GM12878 (cell line): ENCODE results near the gene AZU1. TPM values are rescaled to one million over a fixed set of nuclear protein-coding genes. Genes with fewer than 3 reads are reported as not detected.

Experiments
- ATAC-seq: fragments of 200-7000 bp; cut with Tn5 transposase; 3 replicates; pipeline ENCODE4 v1.9.1; 2020; ENCODE audit warnings: mild to moderate bottlenecking, moderate library complexity
- BruUV-seq: library from RNA; stranded (reverse); fragments of 400-500 nt; replicated peaks from 2 replicates; lab custom pipeline; 2021; lab: Mats Ljungman, UMichigan
- CTCF ChIA-PET: fragments of 300-600 bp; sonication (Branson Sonifier 250); formaldehyde crosslinking; extraction: SDS; loops from one replicate; lab custom pipeline; 2021; ENCODE audit warnings: inconsistent platforms; lab: Yijun Ruan, JAX
- POLR2A ChIA-PET: fragments of 350-600 bp; formaldehyde crosslinking; extraction: SDS; loops from one replicate; lab custom pipeline; 2021; ENCODE audit warnings: inconsistent platforms; lab: Charles Lee
- RAD21 ChIA-PET: fragments of 300-600 bp; sonication (Branson Sonifier 250); formaldehyde crosslinking; loops from one replicate; lab custom pipeline; 2023; ENCODE audit warnings: antibody characterized with exemption; ENCODE audit not compliant: unreplicated experiment; lab: Charles Lee
- SMC1A ChIA-PET: fragments of 300-600 bp; sonication (Branson Sonifier 250); formaldehyde crosslinking; loops from one replicate; lab custom pipeline; 2023; ENCODE audit not compliant: unreplicated experiment, uncharacterized antibody; lab: Charles Lee
- DNase-seq: peaks from one replicate; pipeline ENCODE4 v3.0.0-alpha.2; 2011; ENCODE audit warnings: low read depth, low spot score
- FAIRE-seq: peaks from 3 replicates; lab custom pipeline; 2011; peaks lifted over from hg19 to GRCh38; lab: Jason Lieb, UNC
- H2AFZ ChIP-seq: 2 replicates; pipeline ENCODE4 v1.6.0; 2011; ENCODE audit warnings: low read depth, low read length, control low read depth; ENCODE audit not compliant: control insufficient read depth
- H3K27ac ChIP-seq: 2 replicates; pipeline ENCODE4 v1.5.1; 2011; ENCODE audit warnings: control low read depth; ENCODE audit not compliant: control insufficient read depth, insufficient read depth
- H3K27me3 ChIP-seq, 2 experiments: replicated peaks in 1 of 2; 2 replicates each; pipeline versions ENCODE4 v1.6.0 to v1.6.1; 2011; ENCODE audit warnings: low read length in 1 of 2; ENCODE audit not compliant: control insufficient read depth in 2 of 2, insufficient read depth in 2 of 2
- H3K36me3 ChIP-seq, 2 experiments: 2 replicates each; pipeline ENCODE4 v1.5.1; 2011; ENCODE audit warnings: low read length in 1 of 2; ENCODE audit not compliant: control insufficient read depth in 2 of 2, insufficient read depth in 2 of 2
- H3K4me1 ChIP-seq: 2 replicates; pipeline ENCODE4 v1.6.1; 2011; ENCODE audit warnings: mild to moderate bottlenecking, low read length, moderate library complexity, mixed read lengths; ENCODE audit not compliant: control insufficient read depth, insufficient read depth
- H3K4me2 ChIP-seq: 2 replicates; pipeline ENCODE4 v1.6.0; 2011; ENCODE audit warnings: control low read depth; ENCODE audit not compliant: control insufficient read depth, insufficient read depth
- H3K4me3 ChIP-seq: fragments of 200-600 bp; sonication (generic); 2 replicates; pipeline ENCODE4 v1.5.1; 2016
- H3K79me2 ChIP-seq: 2 replicates; pipeline ENCODE4 v1.6.0; 2011; ENCODE audit warnings: low read length; ENCODE audit not compliant: control insufficient read depth, insufficient read depth
- H3K9ac ChIP-seq: 2 replicates; pipeline ENCODE4 v1.8.0; 2011; ENCODE audit warnings: low read length, control low read depth, mixed read lengths; ENCODE audit not compliant: control insufficient read depth, insufficient read depth
- H3K9me3 ChIP-seq: replicated peaks from 3 replicates; pipeline ENCODE4 v1.5.1; 2011; ENCODE audit warnings: mild to moderate bottlenecking, low read length; ENCODE audit not compliant: control insufficient read depth, insufficient read depth
- H4K20me1 ChIP-seq: 2 replicates; pipeline ENCODE4 v1.6.0; 2011; ENCODE audit not compliant: control insufficient read depth, insufficient read depth
- ATF7 ChIP-seq: fragments of 450-650 bp; IDR thresholded peaks from 2 replicates; pipeline ENCODE4 v1.6.1; 2016; ENCODE audit warnings: low read depth, mild to moderate bottlenecking
- BHLHE40 ChIP-seq, 2 experiments: fragments of 450-650 bp in 1 of 2; IDR thresholded peaks; 2 replicates each; pipeline ENCODE4 v1.6.1; 2011 to 2017; ENCODE audit warnings: low read depth in 2 of 2, borderline replicate concordance in 1 of 2, improper control_type of control experiment in 1 of 2, low read length in 1 of 2, mild to moderate bottlenecking in 1 of 2
- CEBPZ ChIP-seq: fragments of 150-350 bp; IDR thresholded peaks from 2 replicates; pipeline ENCODE4 v1.6.1; 2016; ENCODE audit warnings: low read depth, low read length
- EGR1 ChIP-seq, 2 experiments: IDR thresholded peaks; 1 replicate in 1 of 2; 2 replicates in 1 of 2; pipeline ENCODE4 v1.6.1; 2011 to 2012; ENCODE audit warnings: low read depth in 2 of 2, low read length in 2 of 2, borderline replicate concordance in 1 of 2, mild to moderate bottlenecking in 1 of 2, moderate library complexity in 1 of 2
- IKZF2 ChIP-seq, 2 experiments: fragments of 450-650 bp; IDR thresholded peaks; 2 replicates each; pipeline ENCODE4 v1.6.1; 2017; ENCODE audit warnings: mild to moderate bottlenecking in 2 of 2, moderate library complexity in 2 of 2
- LARP7 ChIP-seq: fragments of 450-650 bp; IDR thresholded peaks from 2 replicates; pipeline ENCODE4 v1.6.1; 2017; ENCODE audit warnings: mild to moderate bottlenecking
- MLLT1 ChIP-seq: fragments of 450-650 bp; IDR thresholded peaks from 2 replicates; pipeline ENCODE4 v1.6.1; 2016; ENCODE audit warnings: mild to moderate bottlenecking
- NR2C1 ChIP-seq: fragments of 450-650 bp; IDR thresholded peaks from 2 replicates; pipeline ENCODE4 v1.6.1; 2017; ENCODE audit warnings: antibody characterized with exemption, mild to moderate bottlenecking, moderate library complexity
- NR2C2 ChIP-seq: IDR thresholded peaks from 2 replicates; pipeline ENCODE4 v1.6.1; 2011; ENCODE audit warnings: borderline replicate concordance, low read depth; ENCODE audit not compliant: control insufficient read depth, insufficient read length
- NR2F1 ChIP-seq: fragments of 450-650 bp; conservative IDR thresholded peaks from 2 replicates; pipeline ENCODE4 v1.6.1; 2017; ENCODE audit warnings: mild to moderate bottlenecking
- NRF1 ChIP-seq: conservative IDR thresholded peaks from 2 replicates; pipeline ENCODE4 v1.6.1; 2011; ENCODE audit warnings: mild to moderate bottlenecking, low read depth, low read length, improper control_type of control experiment
- POLR2A ChIP-seq: IDR thresholded peaks from 2 replicates; pipeline ENCODE4 v1.6.1; 2011; ENCODE audit warnings: low read depth, mild to moderate bottlenecking, low read length
- RAD21 ChIP-seq: IDR thresholded peaks from 2 replicates; pipeline ENCODE4 v1.6.1; 2011; ENCODE audit warnings: mild to moderate bottlenecking, low read depth, low read length, moderate library complexity; ENCODE audit not compliant: insufficient read depth
- RAD51 ChIP-seq: fragments of 450-650 bp; IDR thresholded peaks from 2 replicates; pipeline ENCODE4 v1.6.1; 2016; ENCODE audit warnings: moderate library complexity, mild to moderate bottlenecking, inconsistent platforms
- SIX5 ChIP-seq: IDR thresholded peaks from 2 replicates; pipeline ENCODE4 v1.6.1; 2011; ENCODE audit warnings: mild to moderate bottlenecking, low read depth, low read length, moderate library complexity; ENCODE audit not compliant: severe bottlenecking
- TAF1 ChIP-seq: IDR thresholded peaks from 2 replicates; pipeline ENCODE4 v1.6.1; 2011; ENCODE audit warnings: mild to moderate bottlenecking, low read depth, low read length, borderline replicate concordance
- TBL1XR1 ChIP-seq: IDR thresholded peaks from 2 replicates; pipeline ENCODE4 v1.6.1; 2012; ENCODE audit warnings: low read depth, low read length, improper control_type of control experiment
- ZNF24 ChIP-seq: fragments of 450-650 bp; IDR thresholded peaks from 2 replicates; pipeline ENCODE4 v1.6.1; 2017; ENCODE audit warnings: antibody characterized with exemption, mild to moderate bottlenecking
- ZZZ3 ChIP-seq: IDR thresholded peaks from 2 replicates; pipeline ENCODE4 v1.6.1; 2011; ENCODE audit warnings: low read depth; ENCODE audit not compliant: control insufficient read depth, insufficient read length
- WGBS: methylation state at CpG from one replicate; pipeline ENCODE4 v1.1.6; 2016; ENCODE audit warnings: low lambda C conversion rate; ENCODE audit not compliant: insufficient replicate concordance, insufficient coverage; ENCODE audit errors: missing lambda C conversion rate; 5-methylcytosine and 5-hydroxymethylcytosine counted together
- in situ Hi-C: fragments of 300-500 bp; cut with MboI; formaldehyde crosslinking; loops from 9 replicates; pipeline ENCODE4 v1.14.3; 2018; ENCODE audit warnings: mixed read lengths
- intact Hi-C: fragments of 100-400 bp; cut with micrococcal nuclease; formaldehyde crosslinking; loops from one replicate; pipeline ENCODE4 v1.14.2; 2022; ENCODE audit not compliant: unreplicated experiment
- polyA plus RNA-seq, 11 experiments: library from polyadenylated mRNA; depleted of rRNA in 4 of 11; unstranded in 6 of 11; stranded (reverse) in 5 of 11; fragments of >200 nt; fragmentation: Nextera tagmentation in 4 of 11; fragmentation: Illumina TruSeq in 1 of 11; extraction: Ambion mirVana in 4 of 11; extraction: Trizol in 1 of 11; gene quantifications; 1 replicate in 1 of 11; 2 replicates in 10 of 11; pipeline versions ENCODE4 v1.2.1 to v1.2.3, GENCODE V29; 2011 to 2016; ENCODE audit warnings: inconsistent platforms in 2 of 11, missing spikeins in 2 of 11, low read depth in 1 of 11
- total RNA-seq, 4 experiments: library from RNA; depleted of rRNA in 3 of 4; stranded (reverse); fragments of >200 nt in 3 of 4; fragmentation: Illumina TruSeq in 1 of 4; extraction: Trizol in 1 of 4; gene quantifications; 2 replicates each; pipeline versions ENCODE4 v1.2.1 to v1.2.3, GENCODE V29; 2013 to 2021

AZU1 gene
- total and polyA plus RNA-seq, 10 of the 15 experiments (the other 5 are each of a cell fraction or from before 2014, with no cell fraction given): not detected

- peak; percentile 13 for FAIRE-seq
- ATAC-seq: peak; percentile 9
- Histone ChIP-seq H2AFZ (no peak overlapping the region), H3K9me3 (no peaks in the 10 kb centered on the region), H4K20me1 (peaks cover 32% of the 10 kb centered on the region), H3K9ac (peak overlapping the region; percentile 98), H3K4me3 (peak overlapping the region; percentile 92), H3K4me2 (peak overlapping the region; percentile 48; the same call in 1 of the 2 replicates), H3K27me3 (no peaks in the 10 kb centered on the region), H3K4me1 (peaks cover 7% of the 10 kb centered on the region; the same call in 1 of the 2 replicates), H3K36me3 (peaks cover 11 to 27% of the 10 kb centered on the region in 2 experiments; a peak in 3 of 4 replicates), H3K79me2 (peaks cover 51% of the 10 kb centered on the region), H3K27ac (peak overlapping the region; percentile 90)
- peak; percentile 32 for DNase-seq
- intact Hi-C loops: loop anchor here (2.0 kb wide), 1 partner anchor 225 kb away; the partner anchor contains the start of gene BSG
- BruUV-seq: no TSS peak
- in situ Hi-C loops: no loop called here
- RAD21 ChIA-PET: interaction anchor here (1.0 kb wide), 1 partner anchor 66 kb away, joined by 3 read pairs; no protein-coding TSS in a partner anchor
- CTCF ChIA-PET: no interaction called here
- WGBS: 1% methylated on average over 30 of the region's 129 CpGs
- SMC1A ChIA-PET: no interaction called here
- POLR2A ChIA-PET: interaction anchor here (0.6 to 1.3 kb wide), 2 partner anchors 74 to 110 kb away, joined by 3 to 4 read pairs; no protein-coding TSS in a partner anchor
- TF ChIP-seq MLLT1: no peak
- no peak for TF ChIP-seq SIX5
- TF ChIP-seq LARP7: no peak; the same call in 1 of the 2 replicates
- TF ChIP-seq NRF1: peak; percentile 92
- TF ChIP-seq TBL1XR1: no peak
- TF ChIP-seq IKZF2 (IDR thresholded peaks at IDR 0.05): no peak
- no peak; a peak in 1 of 3 replicates for TF ChIP-seq EGR1 (IDR thresholded peaks at IDR 0.05; ENCODE audit: borderline replicate concordance in 1 of 2, low read depth in 2 of 2, low read length in 2 of 2)
- TF ChIP-seq BHLHE40 (IDR thresholded peaks at IDR 0.05; ENCODE audit: borderline replicate concordance in 1 of 2, low read depth in 2 of 2, low read length in 1 of 2): peak in 1 of 2 experiments; percentile 78; a peak in 2 of 4 replicates
- TF ChIP-seq TAF1: peak; percentile 24; the same call in 1 of the 2 replicates
- no peak for TF ChIP-seq RAD21
- peak; percentile 60 for TF ChIP-seq NR2C1
- no peak for TF ChIP-seq ZZZ3
- no peak for TF ChIP-seq ATF7
- no peak for TF ChIP-seq CEBPZ
- TF ChIP-seq NR2F1: peak; percentile 83
- no peak for TF ChIP-seq RAD51
- TF ChIP-seq NR2C2: no peak
- TF ChIP-seq POLR2A: peak; percentile 88
- TF ChIP-seq ZNF24: peak; percentile 46; the same call in 1 of the 2 replicates
Observed at GRCh38 chr19:797528-798414, 29.9 kb upstream of the AZU1 start.
